Mammary epithelial cell (primary cell): ENCODE measurements around the gene SLC6A18.

Experiments
- EZH2 ChIP-seq: IDR thresholded peaks from 2 replicates; pipeline ENCODE4 v1.6.1; 2012; ENCODE audit warnings: low read length, inconsistent platforms, borderline replicate concordance
- TF ChIP-seq, protein P1 (sequence below), 2 donors: IDR thresholded peaks in 1 of 2; conservative IDR thresholded peaks in 1 of 2; 2 replicates each; pipeline ENCODE4 v1.5.1; 2011 to 2012; ENCODE audit warnings: inconsistent platforms in 2 of 2, low read length in 2 of 2, mild to moderate bottlenecking in 2 of 2, control low read depth in 1 of 2, low read depth in 1 of 2; ENCODE audit not compliant: insufficient read depth in 1 of 2; ENCODE audit errors: extremely low read depth in 1 of 2

DNA sequence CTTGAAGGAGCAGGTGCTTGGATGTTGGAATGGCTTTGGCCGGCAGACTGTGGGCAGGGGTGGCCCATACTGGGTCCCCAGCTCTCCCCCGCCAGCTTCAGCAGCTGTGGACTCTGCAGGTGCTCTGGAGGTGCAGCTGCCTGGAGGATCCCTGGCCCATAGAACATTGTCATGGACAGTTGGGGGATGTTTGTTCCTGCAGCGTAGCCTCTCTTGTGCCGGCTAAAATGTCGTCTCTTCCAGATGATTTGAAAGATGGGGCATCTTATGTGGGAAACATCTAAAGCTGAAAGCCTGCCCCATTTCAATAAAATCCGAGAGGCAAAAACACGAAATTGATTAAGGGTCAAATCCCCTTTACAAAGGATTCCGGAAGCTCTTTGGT, 37.2 kb upstream of the SLC6A18 start:
- TF ChIP-seq, protein P1, sequence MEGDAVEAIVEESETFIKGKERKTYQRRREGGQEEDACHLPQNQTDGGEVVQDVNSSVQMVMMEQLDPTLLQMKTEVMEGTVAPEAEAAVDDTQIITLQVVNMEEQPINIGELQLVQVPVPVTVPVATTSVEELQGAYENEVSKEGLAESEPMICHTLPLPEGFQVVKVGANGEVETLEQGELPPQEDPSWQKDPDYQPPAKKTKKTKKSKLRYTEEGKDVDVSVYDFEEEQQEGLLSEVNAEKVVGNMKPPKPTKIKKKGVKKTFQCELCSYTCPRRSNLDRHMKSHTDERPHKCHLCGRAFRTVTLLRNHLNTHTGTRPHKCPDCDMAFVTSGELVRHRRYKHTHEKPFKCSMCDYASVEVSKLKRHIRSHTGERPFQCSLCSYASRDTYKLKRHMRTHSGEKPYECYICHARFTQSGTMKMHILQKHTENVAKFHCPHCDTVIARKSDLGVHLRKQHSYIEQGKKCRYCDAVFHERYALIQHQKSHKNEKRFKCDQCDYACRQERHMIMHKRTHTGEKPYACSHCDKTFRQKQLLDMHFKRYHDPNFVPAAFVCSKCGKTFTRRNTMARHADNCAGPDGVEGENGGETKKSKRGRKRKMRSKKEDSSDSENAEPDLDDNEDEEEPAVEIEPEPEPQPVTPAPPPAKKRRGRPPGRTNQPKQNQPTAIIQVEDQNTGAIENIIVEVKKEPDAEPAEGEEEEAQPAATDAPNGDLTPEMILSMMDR (conservative IDR thresholded peaks at IDR 0.05 in 1 of 2, IDR thresholded peaks at IDR 0.05 in 1 of 2; ENCODE audit: extremely low read depth in 1 of 2, insufficient read depth in 1 of 2, low read depth in 1 of 2, low read length in 2 of 2), result no peak
- TF ChIP-seq EZH2, result no peak
